Adrenal gland (tissue), 5 donors: Measurements from ENCODE around the gene HS3ST3A1.

ENCODE experiments used
- CTCF ChIP-seq, 6 experiments: fragments of 450-650 bp in 4 of 6; fragments of 200-600 bp in 2 of 6; sonication (generic) in 1 of 6; IDR thresholded peaks; 1 replicate in 5 of 6; 2 replicates in 1 of 6; pipeline versions ENCODE4 v1.5.1 to v1.8.0; 2016 to 2021; ENCODE audit warnings: antibody characterized with exemption in 6 of 6, mild to moderate bottlenecking in 2 of 6, moderate library complexity in 1 of 6
- POLR2A ChIP-seq, 2 donors: fragments of 450-650 bp; IDR thresholded peaks; one replicate each; pipeline ENCODE4 v1.6.1; 2017; ENCODE audit warnings: antibody characterized with exemption in 2 of 2, mild to moderate bottlenecking in 2 of 2, moderate library complexity in 1 of 2
- donor health status: DM: no; HTN: no; CAD: no.

- no peak for TF ChIP-seq CTCF (IDR thresholded peaks at IDR 0.05)
- TF ChIP-seq POLR2A (IDR thresholded peaks at IDR 0.05), result no peak
Observed at GRCh38 chr17:13495423-13495822, 106.3 kb downstream of the HS3ST3A1 start.
